Measurements from ENCODE around the gene FSTL5. TPM values are rescaled to one million over a fixed set of nuclear protein-coding genes. Genes with fewer than 3 reads are reported as not detected.

FSTL5 gene
- total and polyA plus RNA-seq, 2 experiments from 2014 or later, result 0.06 to 0.49 TPM

DNA sequence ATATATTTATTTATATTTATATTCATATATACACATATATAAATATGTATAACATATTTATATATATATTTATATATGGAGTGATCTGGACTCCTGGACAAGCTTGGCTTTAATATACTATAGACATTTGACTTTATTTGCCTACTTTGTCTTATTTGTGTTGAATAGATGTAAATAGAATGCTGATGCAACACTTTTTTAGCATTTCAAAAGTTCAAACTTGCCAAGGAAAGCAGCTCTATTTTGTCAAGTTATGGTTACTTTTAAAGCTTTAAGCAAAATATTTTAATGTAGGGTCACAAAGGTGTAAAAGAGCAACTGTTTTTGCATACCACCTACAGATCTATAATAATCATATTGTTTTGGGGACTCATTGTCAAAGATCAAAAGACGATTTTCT, 61.1 kb downstream of the FSTL5 start:
- Histone ChIP-seq H3K36me3 (ENCODE audit: insufficient read depth) (peaks cover 4% of the 10 kb centered on the region; the same call in 1 of the 2 replicates), H2AFZ (no peak overlapping the region), H3F3A (replicated peaks; ENCODE audit: low read depth) (no peaks in the 10 kb centered on the region), H3K79me2 (replicated peaks; ENCODE audit: insufficient read depth) (no peaks in the 10 kb centered on the region), H3K4me1 (ENCODE audit: insufficient read depth) (peaks cover 56% of the 10 kb centered on the region), H3K4me2 (peak overlapping the region; percentile 39), H3K27me3 (ENCODE audit: insufficient read depth) (no peaks in the 10 kb centered on the region), H3K4me3 (no peak overlapping the region), H3K27ac (ENCODE audit: low read depth) (peak overlapping the region; percentile 6; the same call in 1 of the 2 replicates), H3K9me2 (ENCODE audit: insufficient read depth) (no peaks in the 10 kb centered on the region), H4K20me1 (replicated peaks; ENCODE audit: insufficient read depth) (no peaks in the 10 kb centered on the region)
- Mint-ChIP-seq H3K36me3 (ENCODE audit: low read depth) (peaks cover 11% of the 10 kb centered on the region; the same call in 1 of the 3 replicates), H3K27ac (no peak overlapping the region), H3K4me1 (peaks cover 57% of the 10 kb centered on the region), H3K4me3 (no peak overlapping the region), H3K9me3 (peaks cover 12% of the 10 kb centered on the region; the same call in 2 of the 3 replicates), H3K27me3 (ENCODE audit: insufficient read depth, low read depth, poor library complexity) (no peaks in the 10 kb centered on the region)
- DNase-seq (ENCODE audit: low spot score), result no peak
- no peak for ATAC-seq
- TF ChIP-seq, protein P1, sequence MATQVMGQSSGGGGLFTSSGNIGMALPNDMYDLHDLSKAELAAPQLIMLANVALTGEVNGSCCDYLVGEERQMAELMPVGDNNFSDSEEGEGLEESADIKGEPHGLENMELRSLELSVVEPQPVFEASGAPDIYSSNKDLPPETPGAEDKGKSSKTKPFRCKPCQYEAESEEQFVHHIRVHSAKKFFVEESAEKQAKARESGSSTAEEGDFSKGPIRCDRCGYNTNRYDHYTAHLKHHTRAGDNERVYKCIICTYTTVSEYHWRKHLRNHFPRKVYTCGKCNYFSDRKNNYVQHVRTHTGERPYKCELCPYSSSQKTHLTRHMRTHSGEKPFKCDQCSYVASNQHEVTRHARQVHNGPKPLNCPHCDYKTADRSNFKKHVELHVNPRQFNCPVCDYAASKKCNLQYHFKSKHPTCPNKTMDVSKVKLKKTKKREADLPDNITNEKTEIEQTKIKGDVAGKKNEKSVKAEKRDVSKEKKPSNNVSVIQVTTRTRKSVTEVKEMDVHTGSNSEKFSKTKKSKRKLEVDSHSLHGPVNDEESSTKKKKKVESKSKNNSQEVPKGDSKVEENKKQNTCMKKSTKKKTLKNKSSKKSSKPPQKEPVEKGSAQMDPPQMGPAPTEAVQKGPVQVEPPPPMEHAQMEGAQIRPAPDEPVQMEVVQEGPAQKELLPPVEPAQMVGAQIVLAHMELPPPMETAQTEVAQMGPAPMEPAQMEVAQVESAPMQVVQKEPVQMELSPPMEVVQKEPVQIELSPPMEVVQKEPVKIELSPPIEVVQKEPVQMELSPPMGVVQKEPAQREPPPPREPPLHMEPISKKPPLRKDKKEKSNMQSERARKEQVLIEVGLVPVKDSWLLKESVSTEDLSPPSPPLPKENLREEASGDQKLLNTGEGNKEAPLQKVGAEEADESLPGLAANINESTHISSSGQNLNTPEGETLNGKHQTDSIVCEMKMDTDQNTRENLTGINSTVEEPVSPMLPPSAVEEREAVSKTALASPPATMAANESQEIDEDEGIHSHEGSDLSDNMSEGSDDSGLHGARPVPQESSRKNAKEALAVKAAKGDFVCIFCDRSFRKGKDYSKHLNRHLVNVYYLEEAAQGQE (IDR thresholded peaks at IDR 0.05; ENCODE audit: unreplicated experiment), result no peak
- TF ChIP-seq CREB1 (CRISPR knock-in tag; IDR thresholded peaks at IDR 0.05; ENCODE audit: low read depth), result no peak
- TF ChIP-seq, protein P2, sequence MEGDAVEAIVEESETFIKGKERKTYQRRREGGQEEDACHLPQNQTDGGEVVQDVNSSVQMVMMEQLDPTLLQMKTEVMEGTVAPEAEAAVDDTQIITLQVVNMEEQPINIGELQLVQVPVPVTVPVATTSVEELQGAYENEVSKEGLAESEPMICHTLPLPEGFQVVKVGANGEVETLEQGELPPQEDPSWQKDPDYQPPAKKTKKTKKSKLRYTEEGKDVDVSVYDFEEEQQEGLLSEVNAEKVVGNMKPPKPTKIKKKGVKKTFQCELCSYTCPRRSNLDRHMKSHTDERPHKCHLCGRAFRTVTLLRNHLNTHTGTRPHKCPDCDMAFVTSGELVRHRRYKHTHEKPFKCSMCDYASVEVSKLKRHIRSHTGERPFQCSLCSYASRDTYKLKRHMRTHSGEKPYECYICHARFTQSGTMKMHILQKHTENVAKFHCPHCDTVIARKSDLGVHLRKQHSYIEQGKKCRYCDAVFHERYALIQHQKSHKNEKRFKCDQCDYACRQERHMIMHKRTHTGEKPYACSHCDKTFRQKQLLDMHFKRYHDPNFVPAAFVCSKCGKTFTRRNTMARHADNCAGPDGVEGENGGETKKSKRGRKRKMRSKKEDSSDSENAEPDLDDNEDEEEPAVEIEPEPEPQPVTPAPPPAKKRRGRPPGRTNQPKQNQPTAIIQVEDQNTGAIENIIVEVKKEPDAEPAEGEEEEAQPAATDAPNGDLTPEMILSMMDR (conservative IDR thresholded peaks at IDR 0.05; ENCODE audit: low read depth in 2 of 2), result no peak
- no peak for TF ChIP-seq ZNF114 (CRISPR knock-in tag; IDR thresholded peaks at IDR 0.05)
- TF ChIP-seq, protein P3, sequence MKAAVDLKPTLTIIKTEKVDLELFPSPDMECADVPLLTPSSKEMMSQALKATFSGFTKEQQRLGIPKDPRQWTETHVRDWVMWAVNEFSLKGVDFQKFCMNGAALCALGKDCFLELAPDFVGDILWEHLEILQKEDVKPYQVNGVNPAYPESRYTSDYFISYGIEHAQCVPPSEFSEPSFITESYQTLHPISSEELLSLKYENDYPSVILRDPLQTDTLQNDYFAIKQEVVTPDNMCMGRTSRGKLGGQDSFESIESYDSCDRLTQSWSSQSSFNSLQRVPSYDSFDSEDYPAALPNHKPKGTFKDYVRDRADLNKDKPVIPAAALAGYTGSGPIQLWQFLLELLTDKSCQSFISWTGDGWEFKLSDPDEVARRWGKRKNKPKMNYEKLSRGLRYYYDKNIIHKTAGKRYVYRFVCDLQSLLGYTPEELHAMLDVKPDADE (IDR thresholded peaks at IDR 0.05), result no peak

DNA sequence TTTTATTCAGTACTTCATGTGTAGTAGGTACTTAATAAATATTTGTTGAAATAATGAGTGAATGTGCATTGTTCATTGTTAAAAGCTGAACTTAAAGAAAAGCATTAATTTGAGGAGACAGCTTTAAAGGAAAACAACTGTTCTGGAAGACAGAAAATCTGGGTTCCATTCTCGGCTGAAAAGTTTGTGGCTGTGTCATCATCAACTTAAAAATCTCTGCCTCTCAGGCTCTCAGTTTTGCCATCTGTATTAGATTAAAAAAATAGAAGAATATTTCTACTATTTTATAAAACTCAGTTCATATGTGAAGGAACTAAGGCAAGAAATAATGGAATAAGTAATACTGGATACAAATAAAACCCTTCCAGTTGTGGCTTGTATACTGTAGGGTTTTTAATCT, 62.5 kb downstream of the FSTL5 start:
- Mint-ChIP-seq H3K27me3 (ENCODE audit: insufficient read depth, low read depth, poor library complexity) (no peaks in the 10 kb centered on the region), H3K4me3 (no peak overlapping the region), H3K9me3 (peaks cover 12% of the 10 kb centered on the region; the same call in 2 of the 3 replicates), H3K27ac (no peak overlapping the region), H3K36me3 (ENCODE audit: low read depth) (peaks cover 11% of the 10 kb centered on the region; the same call in 1 of the 3 replicates), H3K4me1 (peaks cover 43% of the 10 kb centered on the region)
- ATAC-seq (no peak), DNase-seq (ENCODE audit: low spot score) (no peak)
- TF ChIP-seq ZNF114 (CRISPR knock-in tag; IDR thresholded peaks at IDR 0.05) (no peak), EZH2phosphoT487 (IDR thresholded peaks at IDR 0.05; ENCODE audit: unreplicated experiment) (no peak)
- TF ChIP-seq, protein P4, sequence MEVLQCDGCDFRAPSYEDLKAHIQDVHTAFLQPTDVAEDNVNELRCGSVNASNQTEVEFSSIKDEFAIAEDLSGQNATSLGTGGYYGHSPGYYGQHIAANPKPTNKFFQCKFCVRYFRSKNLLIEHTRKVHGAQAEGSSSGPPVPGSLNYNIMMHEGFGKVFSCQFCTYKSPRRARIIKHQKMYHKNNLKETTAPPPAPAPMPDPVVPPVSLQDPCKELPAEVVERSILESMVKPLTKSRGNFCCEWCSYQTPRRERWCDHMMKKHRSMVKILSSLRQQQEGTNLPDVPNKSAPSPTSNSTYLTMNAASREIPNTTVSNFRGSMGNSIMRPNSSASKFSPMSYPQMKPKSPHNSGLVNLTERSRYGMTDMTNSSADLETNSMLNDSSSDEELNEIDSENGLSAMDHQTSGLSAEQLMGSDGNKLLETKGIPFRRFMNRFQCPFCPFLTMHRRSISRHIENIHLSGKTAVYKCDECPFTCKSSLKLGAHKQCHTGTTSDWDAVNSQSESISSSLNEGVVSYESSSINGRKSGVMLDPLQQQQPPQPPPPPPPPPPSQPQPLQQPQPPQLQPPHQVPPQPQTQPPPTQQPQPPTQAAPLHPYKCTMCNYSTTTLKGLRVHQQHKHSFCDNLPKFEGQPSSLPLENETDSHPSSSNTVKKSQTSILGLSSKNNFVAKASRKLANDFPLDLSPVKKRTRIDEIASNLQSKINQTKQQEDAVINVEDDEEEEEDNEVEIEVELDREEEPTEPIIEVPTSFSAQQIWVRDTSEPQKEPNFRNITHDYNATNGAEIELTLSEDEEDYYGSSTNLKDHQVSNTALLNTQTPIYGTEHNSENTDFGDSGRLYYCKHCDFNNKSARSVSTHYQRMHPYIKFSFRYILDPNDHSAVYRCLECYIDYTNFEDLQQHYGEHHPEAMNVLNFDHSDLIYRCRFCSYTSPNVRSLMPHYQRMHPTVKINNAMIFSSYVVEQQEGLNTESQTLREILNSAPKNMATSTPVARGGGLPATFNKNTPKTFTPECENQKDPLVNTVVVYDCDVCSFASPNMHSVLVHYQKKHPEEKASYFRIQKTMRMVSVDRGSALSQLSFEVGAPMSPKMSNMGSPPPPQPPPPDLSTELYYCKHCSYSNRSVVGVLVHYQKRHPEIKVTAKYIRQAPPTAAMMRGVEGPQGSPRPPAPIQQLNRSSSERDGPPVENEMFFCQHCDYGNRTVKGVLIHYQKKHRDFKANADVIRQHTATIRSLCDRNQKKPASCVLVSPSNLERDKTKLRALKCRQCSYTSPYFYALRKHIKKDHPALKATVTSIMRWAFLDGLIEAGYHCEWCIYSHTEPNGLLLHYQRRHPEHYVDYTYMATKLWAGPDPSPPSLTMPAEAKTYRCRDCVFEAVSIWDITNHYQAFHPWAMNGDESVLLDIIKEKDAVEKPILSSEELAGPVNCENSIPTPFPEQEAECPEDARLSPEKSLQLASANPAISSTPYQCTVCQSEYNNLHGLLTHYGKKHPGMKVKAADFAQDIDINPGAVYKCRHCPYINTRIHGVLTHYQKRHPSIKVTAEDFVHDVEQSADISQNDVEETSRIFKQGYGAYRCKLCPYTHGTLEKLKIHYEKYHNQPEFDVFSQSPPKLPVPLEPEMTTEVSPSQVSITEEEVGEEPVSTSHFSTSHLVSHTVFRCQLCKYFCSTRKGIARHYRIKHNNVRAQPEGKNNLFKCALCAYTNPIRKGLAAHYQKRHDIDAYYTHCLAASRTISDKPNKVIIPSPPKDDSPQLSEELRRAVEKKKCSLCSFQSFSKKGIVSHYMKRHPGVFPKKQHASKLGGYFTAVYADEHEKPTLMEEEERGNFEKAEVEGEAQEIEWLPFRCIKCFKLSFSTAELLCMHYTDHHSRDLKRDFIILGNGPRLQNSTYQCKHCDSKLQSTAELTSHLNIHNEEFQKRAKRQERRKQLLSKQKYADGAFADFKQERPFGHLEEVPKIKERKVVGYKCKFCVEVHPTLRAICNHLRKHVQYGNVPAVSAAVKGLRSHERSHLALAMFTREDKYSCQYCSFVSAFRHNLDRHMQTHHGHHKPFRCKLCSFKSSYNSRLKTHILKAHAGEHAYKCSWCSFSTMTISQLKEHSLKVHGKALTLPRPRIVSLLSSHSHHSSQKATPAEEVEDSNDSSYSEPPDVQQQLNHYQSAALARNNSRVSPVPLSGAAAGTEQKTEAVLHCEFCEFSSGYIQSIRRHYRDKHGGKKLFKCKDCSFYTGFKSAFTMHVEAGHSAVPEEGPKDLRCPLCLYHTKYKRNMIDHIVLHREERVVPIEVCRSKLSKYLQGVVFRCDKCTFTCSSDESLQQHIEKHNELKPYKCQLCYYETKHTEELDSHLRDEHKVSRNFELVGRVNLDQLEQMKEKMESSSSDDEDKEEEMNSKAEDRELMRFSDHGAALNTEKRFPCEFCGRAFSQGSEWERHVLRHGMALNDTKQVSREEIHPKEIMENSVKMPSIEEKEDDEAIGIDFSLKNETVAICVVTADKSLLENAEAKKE (CRISPR knock-in tag; IDR thresholded peaks at IDR 0.05), result no peak
- Histone ChIP-seq H3K4me3 (no peak overlapping the region), H3K79me2 (replicated peaks; ENCODE audit: insufficient read depth) (no peaks in the 10 kb centered on the region), H3K27ac (ENCODE audit: low read depth) (no peak overlapping the region), H4K20me1 (replicated peaks; ENCODE audit: insufficient read depth) (no peaks in the 10 kb centered on the region), H2AFZ (no peak overlapping the region), H3F3A (replicated peaks; ENCODE audit: low read depth) (no peaks in the 10 kb centered on the region), H3K4me1 (ENCODE audit: insufficient read depth) (peaks cover 46% of the 10 kb centered on the region), H3K9me2 (ENCODE audit: insufficient read depth) (no peaks in the 10 kb centered on the region), H3K27me3 (ENCODE audit: insufficient read depth) (no peaks in the 10 kb centered on the region), H3K4me2 (no peak overlapping the region), H3K36me3 (ENCODE audit: insufficient read depth) (peaks cover 4% of the 10 kb centered on the region; the same call in 1 of the 2 replicates)
